GM12878 (cell line): ENCODE results near the gene DUSP16. TPM values are rescaled to one million over a fixed set of nuclear protein-coding genes. Genes with fewer than 3 reads are reported as not detected.

Experiments
- ATAC-seq: fragments of 200-7000 bp; cut with Tn5 transposase; 3 replicates; pipeline ENCODE4 v1.9.1; 2020; ENCODE audit warnings: mild to moderate bottlenecking, moderate library complexity
- BruUV-seq: library from RNA; stranded (reverse); fragments of 400-500 nt; replicated peaks from 2 replicates; lab custom pipeline; 2021; lab: Mats Ljungman, UMichigan
- CTCF ChIA-PET: fragments of 300-600 bp; sonication (Branson Sonifier 250); formaldehyde crosslinking; extraction: SDS; loops from one replicate; lab custom pipeline; 2021; ENCODE audit warnings: inconsistent platforms; lab: Yijun Ruan, JAX
- POLR2A ChIA-PET: fragments of 350-600 bp; formaldehyde crosslinking; extraction: SDS; loops from one replicate; lab custom pipeline; 2021; ENCODE audit warnings: inconsistent platforms; lab: Charles Lee
- RAD21 ChIA-PET: fragments of 300-600 bp; sonication (Branson Sonifier 250); formaldehyde crosslinking; loops from one replicate; lab custom pipeline; 2023; ENCODE audit warnings: antibody characterized with exemption; ENCODE audit not compliant: unreplicated experiment; lab: Charles Lee
- SMC1A ChIA-PET: fragments of 300-600 bp; sonication (Branson Sonifier 250); formaldehyde crosslinking; loops from one replicate; lab custom pipeline; 2023; ENCODE audit not compliant: unreplicated experiment, uncharacterized antibody; lab: Charles Lee
- DNase-seq: peaks from one replicate; pipeline ENCODE4 v3.0.0-alpha.2; 2011; ENCODE audit warnings: low read depth, low spot score
- FAIRE-seq: peaks from 3 replicates; lab custom pipeline; 2011; peaks lifted over from hg19 to GRCh38; lab: Jason Lieb, UNC
- H2AFZ ChIP-seq: 2 replicates; pipeline ENCODE4 v1.6.0; 2011; ENCODE audit warnings: low read depth, low read length, control low read depth; ENCODE audit not compliant: control insufficient read depth
- H3K27ac ChIP-seq: 2 replicates; pipeline ENCODE4 v1.5.1; 2011; ENCODE audit warnings: control low read depth; ENCODE audit not compliant: control insufficient read depth, insufficient read depth
- H3K27me3 ChIP-seq, 2 experiments: replicated peaks in 1 of 2; 2 replicates each; pipeline versions ENCODE4 v1.6.0 to v1.6.1; 2011; ENCODE audit warnings: low read length in 1 of 2; ENCODE audit not compliant: control insufficient read depth in 2 of 2, insufficient read depth in 2 of 2
- H3K36me3 ChIP-seq, 2 experiments: 2 replicates each; pipeline ENCODE4 v1.5.1; 2011; ENCODE audit warnings: low read length in 1 of 2; ENCODE audit not compliant: control insufficient read depth in 2 of 2, insufficient read depth in 2 of 2
- H3K4me1 ChIP-seq: 2 replicates; pipeline ENCODE4 v1.6.1; 2011; ENCODE audit warnings: mild to moderate bottlenecking, low read length, moderate library complexity, mixed read lengths; ENCODE audit not compliant: control insufficient read depth, insufficient read depth
- H3K4me2 ChIP-seq: 2 replicates; pipeline ENCODE4 v1.6.0; 2011; ENCODE audit warnings: control low read depth; ENCODE audit not compliant: control insufficient read depth, insufficient read depth
- H3K4me3 ChIP-seq: fragments of 200-600 bp; sonication (generic); 2 replicates; pipeline ENCODE4 v1.5.1; 2016
- H3K79me2 ChIP-seq: 2 replicates; pipeline ENCODE4 v1.6.0; 2011; ENCODE audit warnings: low read length; ENCODE audit not compliant: control insufficient read depth, insufficient read depth
- H3K9ac ChIP-seq: 2 replicates; pipeline ENCODE4 v1.8.0; 2011; ENCODE audit warnings: low read length, control low read depth, mixed read lengths; ENCODE audit not compliant: control insufficient read depth, insufficient read depth
- H3K9me3 ChIP-seq: replicated peaks from 3 replicates; pipeline ENCODE4 v1.5.1; 2011; ENCODE audit warnings: mild to moderate bottlenecking, low read length; ENCODE audit not compliant: control insufficient read depth, insufficient read depth
- H4K20me1 ChIP-seq: 2 replicates; pipeline ENCODE4 v1.6.0; 2011; ENCODE audit not compliant: control insufficient read depth, insufficient read depth
- ATF3 ChIP-seq: IDR thresholded peaks from 2 replicates; pipeline ENCODE4 v1.6.1; 2011; ENCODE audit warnings: low read depth, mild to moderate bottlenecking, low read length, moderate library complexity, borderline replicate concordance; ENCODE audit errors: extremely low read depth
- BRCA1 ChIP-seq: IDR thresholded peaks from 2 replicates; pipeline ENCODE4 v1.6.1; 2011; ENCODE audit warnings: low read depth, low read length, improper control_type of control experiment
- ESRRA ChIP-seq: IDR thresholded peaks from 2 replicates; pipeline ENCODE4 v1.6.1; 2012; ENCODE audit warnings: mild to moderate bottlenecking, low read length, improper control_type of control experiment
- HDGF ChIP-seq: fragments of 450-650 bp; IDR thresholded peaks from 2 replicates; pipeline ENCODE4 v1.6.1; 2016; ENCODE audit warnings: antibody characterized with exemption
- PRDM15 ChIP-seq: fragments of 450-650 bp; formaldehyde crosslinking; IDR thresholded peaks from 2 replicates; pipeline ENCODE4 v1.4.0; 2020; ENCODE audit warnings: mild to moderate bottlenecking, moderate library complexity
- RCOR1 ChIP-seq: conservative IDR thresholded peaks from 2 replicates; pipeline ENCODE4 v1.6.1; 2012; ENCODE audit warnings: low read depth, low read length, improper control_type of control experiment
- SMAD5 ChIP-seq: IDR thresholded peaks from 2 replicates; pipeline ENCODE4 v1.6.1; 2016; ENCODE audit warnings: antibody characterized with exemption, low read depth
- SP1 ChIP-seq: IDR thresholded peaks from one replicate; pipeline ENCODE4 v1.6.1; 2011; ENCODE audit warnings: low read depth, low read length
- STAT1 ChIP-seq: fragments of 450-650 bp; conservative IDR thresholded peaks from 2 replicates; pipeline ENCODE4 v1.6.1; 2014; ENCODE audit warnings: antibody characterized with exemption, mild to moderate bottlenecking
- YY1 ChIP-seq: IDR thresholded peaks from 2 replicates; pipeline ENCODE4 v1.6.1; 2011; ENCODE audit warnings: low read depth, mild to moderate bottlenecking, low read length
- ZBED1 ChIP-seq: IDR thresholded peaks from 2 replicates; pipeline ENCODE4 v1.6.1; 2016; ENCODE audit warnings: borderline replicate concordance
- WGBS: methylation state at CpG from one replicate; pipeline ENCODE4 v1.1.6; 2016; ENCODE audit warnings: low lambda C conversion rate; ENCODE audit not compliant: insufficient replicate concordance, insufficient coverage; ENCODE audit errors: missing lambda C conversion rate; 5-methylcytosine and 5-hydroxymethylcytosine counted together
- in situ Hi-C: fragments of 300-500 bp; cut with MboI; formaldehyde crosslinking; loops from 9 replicates; pipeline ENCODE4 v1.14.3; 2018; ENCODE audit warnings: mixed read lengths
- intact Hi-C: fragments of 100-400 bp; cut with micrococcal nuclease; formaldehyde crosslinking; loops from one replicate; pipeline ENCODE4 v1.14.2; 2022; ENCODE audit not compliant: unreplicated experiment
- polyA plus RNA-seq, 11 experiments: library from polyadenylated mRNA; depleted of rRNA in 4 of 11; unstranded in 6 of 11; stranded (reverse) in 5 of 11; fragments of >200 nt; fragmentation: Nextera tagmentation in 4 of 11; fragmentation: Illumina TruSeq in 1 of 11; extraction: Ambion mirVana in 4 of 11; extraction: Trizol in 1 of 11; gene quantifications; 1 replicate in 1 of 11; 2 replicates in 10 of 11; pipeline versions ENCODE4 v1.2.1 to v1.2.3, GENCODE V29; 2011 to 2016; ENCODE audit warnings: inconsistent platforms in 2 of 11, missing spikeins in 2 of 11, low read depth in 1 of 11
- total RNA-seq, 4 experiments: library from RNA; depleted of rRNA in 3 of 4; stranded (reverse); fragments of >200 nt in 3 of 4; fragmentation: Illumina TruSeq in 1 of 4; extraction: Trizol in 1 of 4; gene quantifications; 2 replicates each; pipeline versions ENCODE4 v1.2.1 to v1.2.3, GENCODE V29; 2013 to 2021

The DUSP16 gene
- total and polyA plus RNA-seq, 10 of the 15 experiments (the other 5 are each of a cell fraction or from before 2014, with no cell fraction given): 3.9 to 75.3 (median 26.8) TPM

- TF ChIP-seq PRDM15 (CRISPR knock-in tag) (no peak), ESRRA (no peak)
Measured at GRCh38 chr12:12518919-12519318, 43.7 kb downstream of the DUSP16 start (continued).

GRCh38 chr12:12518464-12518845, 44.2 kb downstream of the DUSP16 start:
- BruUV-seq: no TSS peak
- CTCF ChIA-PET: interaction anchor here (1.1 to 1.7 kb wide), 6 partner anchors 7 to 88 kb away, joined by 3 to 6 read pairs (median 4); no protein-coding TSS in a partner anchor
- SMC1A ChIA-PET: interaction anchor here (0.8 to 5.2 kb wide), 10 partner anchors 8 to 141 kb away, joined by 3 to 34 read pairs (median 6); no protein-coding TSS in a partner anchor
- H3K27me3 ChIP-seq: no peaks in the 10 kb centered on the region
- in situ Hi-C loops: no loop called here
- RAD21 ChIA-PET: interaction anchor here (2.7 kb wide), 1 partner anchor 15 kb away, joined by 8 read pairs; no protein-coding TSS in a partner anchor
- WGBS: 98% methylated on average over 2 of the region's 3 CpGs
- no peak overlapping the region for H3K4me2 ChIP-seq
- peaks cover 0 to 6% of the 10 kb centered on the region in 2 experiments for H3K36me3 ChIP-seq
- H4K20me1 ChIP-seq: no peaks in the 10 kb centered on the region
- TF ChIP-seq YY1 (no peak), SP1 (no peak), BRCA1 (no peak), SMAD5 (no peak), HDGF (no peak), ZBED1 (no peak), STAT1 (no peak), ATF3 (no peak), RCOR1 (no peak)
- ATAC-seq (no peak), DNase-seq (no peak), FAIRE-seq (no peak)
- no peaks in the 10 kb centered on the region for H3K4me1 ChIP-seq
- H2AFZ ChIP-seq: no peak overlapping the region
- H3K9me3 ChIP-seq: no peaks in the 10 kb centered on the region
- intact Hi-C loops: no loop called here
- H3K9ac ChIP-seq: no peak overlapping the region
- POLR2A ChIA-PET: interaction anchor here (0.9 to 5.2 kb wide), 8 partner anchors 9 to 36 kb away, joined by 3 to 19 read pairs (median 4); no protein-coding TSS in a partner anchor
- no peak overlapping the region for H3K4me3 ChIP-seq
- no peaks in the 10 kb centered on the region for H3K79me2 ChIP-seq
- H3K27ac ChIP-seq: no peak overlapping the region
